IgD-negative memory B cell (primary cell): ENCODE results near the gene MEIS1. TPM values are rescaled to one million over a fixed set of nuclear protein-coding genes. Genes with fewer than 3 reads are reported as not detected.
A peak's percentile ranks its signal among the peaks of the same experiment; 100 is the strongest.

Experiments used
- H3K27ac Mint-ChIP-seq, 3 donors: one replicate each; pipeline ENCODE4 v1.8.0; 2020 to 2022; ENCODE audit warnings: mild to moderate bottlenecking in 3 of 3, mixed read lengths in 3 of 3, moderate library complexity in 1 of 3
- H3K27me3 Mint-ChIP-seq: one replicate; pipeline ENCODE4 v1.8.0; 2021; ENCODE audit warnings: mixed read lengths
- H3K36me3 Mint-ChIP-seq: one replicate; pipeline ENCODE4 v1.8.0; 2020; ENCODE audit warnings: mild to moderate bottlenecking, mixed read lengths
- H3K4me1 Mint-ChIP-seq, 3 donors: one replicate each; pipeline ENCODE4 v1.8.0; 2020 to 2022; ENCODE audit warnings: mixed read lengths in 3 of 3, mild to moderate bottlenecking in 1 of 3
- H3K4me3 Mint-ChIP-seq, 4 donors: one replicate each; pipeline ENCODE4 v1.8.0; 2020 to 2022; ENCODE audit warnings: mild to moderate bottlenecking in 4 of 4, mixed read lengths in 4 of 4, moderate library complexity in 3 of 4
- H3K9me3 Mint-ChIP-seq, 3 donors: one replicate each; pipeline ENCODE4 v1.8.0; 2020 to 2021; ENCODE audit warnings: mixed read lengths in 3 of 3, mild to moderate bottlenecking in 1 of 3
- polyA plus RNA-seq: library from polyadenylated mRNA; unstranded; fragments of 300-500 nt; fragmentation: Illumina TruSeq; gene quantifications from one replicate; pipeline ENCODE4 v1.2.3, GENCODE V29; 2021

Gene MEIS1
- polyA plus RNA-seq, 1 donor from 2014 or later = 0.33 TPM

DNA sequence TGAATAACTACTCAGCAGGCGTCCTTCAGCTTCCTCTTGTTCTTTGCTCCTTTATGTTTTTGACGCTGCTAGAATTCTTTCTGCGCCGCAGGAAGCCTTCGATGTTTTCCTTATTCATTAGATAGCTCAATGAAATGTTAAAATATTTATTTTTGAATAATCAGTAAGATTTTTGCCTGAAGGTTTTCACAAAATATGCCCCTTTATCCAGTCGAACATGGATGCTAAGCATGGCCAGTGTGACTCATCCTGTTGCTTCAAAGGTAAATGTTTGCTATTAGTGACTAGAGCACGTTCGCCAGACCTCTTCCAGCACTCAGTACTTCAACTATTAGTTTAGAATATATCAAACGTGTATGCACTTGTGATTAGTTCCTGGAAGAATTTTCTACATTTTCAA is 7.6 kb upstream of the MEIS1 start:
- no peak overlapping the region for H3K27ac Mint-ChIP-seq
- H3K4me3 Mint-ChIP-seq = no peak overlapping the region
- peaks cover 41% of the 10 kb centered on the region for H3K27me3 Mint-ChIP-seq
- H3K36me3 Mint-ChIP-seq = peaks cover 3% of the 10 kb centered on the region
- no peaks in the 10 kb centered on the region for H3K9me3 Mint-ChIP-seq
- peaks cover 0 to 5% (median 4%) of the 10 kb centered on the region in 3 donors for H3K4me1 Mint-ChIP-seq

DNA sequence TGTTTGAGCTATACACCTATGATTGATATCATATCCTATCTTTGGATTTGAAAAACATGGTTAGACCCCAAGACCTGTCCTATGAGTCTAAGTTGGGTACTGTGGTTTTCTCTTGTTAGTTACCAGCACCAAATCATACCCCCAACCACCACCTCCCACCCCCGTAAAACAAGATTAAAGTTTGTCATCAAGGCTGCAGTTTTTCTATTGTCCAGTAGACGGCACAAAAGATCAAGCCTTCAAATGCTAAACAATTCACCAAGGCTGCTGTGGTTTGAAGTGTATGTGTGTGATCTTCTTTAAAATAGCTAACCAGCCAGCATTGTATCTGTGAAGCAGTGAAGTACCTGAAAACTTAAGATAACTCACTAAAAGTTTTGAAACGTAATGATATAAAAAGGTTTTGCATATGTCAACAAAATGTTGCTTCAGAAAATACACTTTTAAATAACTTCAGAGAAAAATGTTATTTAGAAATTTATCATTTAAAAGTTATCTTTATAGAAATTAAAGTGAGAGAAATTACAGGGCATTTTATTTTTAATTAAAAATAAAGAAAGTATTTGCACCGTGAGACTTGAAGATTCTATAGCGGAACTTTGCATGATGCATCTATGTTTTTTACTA is 5.8 kb upstream of the MEIS1 start:
- H3K9me3 Mint-ChIP-seq = no peaks in the 10 kb centered on the region
- H3K27me3 Mint-ChIP-seq = peaks cover 55% of the 10 kb centered on the region
- no peak overlapping the region for H3K27ac Mint-ChIP-seq
- no peak overlapping the region for H3K4me3 Mint-ChIP-seq
- H3K36me3 Mint-ChIP-seq = peaks cover 3% of the 10 kb centered on the region
- peaks cover 0 to 8% (median 6%) of the 10 kb centered on the region in 3 donors for H3K4me1 Mint-ChIP-seq

DNA sequence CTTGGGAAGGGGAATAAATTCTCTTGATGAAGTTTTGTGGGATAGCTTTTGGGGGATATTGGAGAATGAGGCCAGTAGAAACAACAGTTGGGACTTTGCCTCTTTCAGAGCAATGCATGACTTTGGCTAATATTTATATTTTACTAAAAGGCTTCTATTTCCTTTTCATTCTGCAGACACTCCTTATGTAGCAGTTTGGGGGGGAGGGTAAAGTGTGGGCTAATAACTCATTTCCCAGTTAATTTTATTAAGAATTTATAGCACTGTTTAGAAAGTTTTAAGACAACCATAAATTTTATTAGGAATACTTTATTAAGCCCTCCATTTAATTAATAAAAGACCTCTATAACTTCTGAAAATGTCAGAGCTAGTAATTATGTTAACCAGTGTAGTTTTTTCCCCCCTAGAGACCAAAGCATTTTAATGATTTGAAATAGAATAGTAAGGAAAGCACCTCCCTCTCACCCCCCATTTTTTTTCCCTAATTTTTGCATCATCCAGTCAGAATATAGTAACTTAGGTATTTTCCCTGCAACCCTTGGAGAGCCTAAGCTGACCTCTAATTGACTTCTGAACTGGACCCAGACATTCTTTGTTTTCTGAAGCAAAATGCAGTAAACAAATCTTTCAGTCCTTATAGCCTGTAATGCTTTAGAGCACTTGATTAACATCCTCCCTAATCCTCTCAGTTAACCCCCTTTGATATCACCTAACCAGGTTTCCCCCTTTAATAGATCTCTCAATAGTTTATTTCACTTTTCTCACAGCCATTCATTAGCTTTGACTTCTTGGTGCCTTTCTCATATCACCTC is 5.0 kb upstream of the MEIS1 start:
- Mint-ChIP-seq H3K4me1 (peaks cover 7 to 14% (median 11%) of the 10 kb centered on the region in 3 donors), H3K4me3 (no peak overlapping the region), H3K9me3 (no peaks in the 10 kb centered on the region), H3K27me3 (peaks cover 60% of the 10 kb centered on the region), H3K36me3 (peaks cover 3% of the 10 kb centered on the region), H3K27ac (no peak overlapping the region)

DNA sequence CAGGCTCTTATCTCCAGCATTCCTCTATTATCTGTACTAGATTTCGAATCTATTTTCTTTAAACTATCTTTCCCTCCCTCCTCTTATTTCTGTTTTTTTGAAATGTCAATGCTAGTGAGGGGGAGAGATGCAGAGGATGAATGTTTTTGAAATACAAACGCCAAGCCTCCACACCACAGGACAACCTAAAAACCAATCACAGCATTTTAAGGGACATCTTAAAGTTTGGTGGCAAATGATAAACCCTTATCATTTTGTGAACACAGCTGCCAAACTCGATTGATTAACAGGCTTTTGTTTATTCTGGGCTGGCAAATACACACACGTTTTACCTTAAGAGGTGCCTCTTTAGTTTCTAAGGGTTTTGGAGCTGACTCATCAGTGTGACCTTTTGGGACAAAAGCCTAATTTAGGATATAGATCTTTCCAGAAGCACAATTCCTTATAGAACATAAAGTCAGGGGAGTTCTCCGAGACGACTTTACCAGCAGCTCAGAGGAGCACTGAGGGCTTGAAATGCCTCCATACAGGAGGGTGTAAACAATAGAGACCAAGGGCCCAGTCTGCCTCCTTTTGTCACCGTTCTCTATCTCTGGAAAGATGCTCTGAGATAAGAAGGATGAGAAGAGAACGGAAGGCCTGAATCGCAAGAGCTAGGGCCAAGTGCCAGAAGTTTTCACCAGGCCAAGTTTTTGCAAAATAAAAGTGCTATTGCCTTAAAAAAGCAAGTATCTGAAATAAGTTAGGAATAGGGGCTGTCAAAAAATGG is 4.2 kb upstream of the MEIS1 start:
- Mint-ChIP-seq H3K9me3 (no peaks in the 10 kb centered on the region), H3K4me3 (no peak overlapping the region), H3K27ac (no peak overlapping the region), H3K36me3 (peaks cover 1% of the 10 kb centered on the region), H3K4me1 (peaks cover 14 to 18% (median 16%) of the 10 kb centered on the region in 3 donors), H3K27me3 (peaks cover 60% of the 10 kb centered on the region)

DNA sequence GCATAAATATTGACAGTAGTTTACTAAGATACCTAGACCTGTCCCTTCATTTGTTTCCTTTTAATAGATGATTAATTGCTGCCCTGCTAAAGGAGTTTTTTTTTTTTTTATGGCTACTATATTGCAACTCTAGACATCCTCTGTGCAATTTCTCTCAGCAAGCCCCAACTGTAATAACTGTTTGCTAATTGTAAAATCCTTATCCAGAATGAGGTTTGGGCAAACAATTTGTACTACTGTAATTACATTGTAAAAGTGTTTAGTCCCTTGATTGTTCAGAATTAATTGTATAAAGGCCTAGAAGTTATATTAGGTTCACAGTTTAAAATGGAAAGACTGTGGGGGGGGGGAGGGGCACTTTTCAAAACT is 3.7 kb upstream of the MEIS1 start:
- Mint-ChIP-seq H3K4me3 (no peak overlapping the region), H3K27ac (no peak overlapping the region), H3K4me1 (peaks cover 16 to 20% (median 16%) of the 10 kb centered on the region in 3 donors), H3K36me3 (peaks cover 1% of the 10 kb centered on the region), H3K9me3 (no peaks in the 10 kb centered on the region), H3K27me3 (peaks cover 57% of the 10 kb centered on the region)

DNA sequence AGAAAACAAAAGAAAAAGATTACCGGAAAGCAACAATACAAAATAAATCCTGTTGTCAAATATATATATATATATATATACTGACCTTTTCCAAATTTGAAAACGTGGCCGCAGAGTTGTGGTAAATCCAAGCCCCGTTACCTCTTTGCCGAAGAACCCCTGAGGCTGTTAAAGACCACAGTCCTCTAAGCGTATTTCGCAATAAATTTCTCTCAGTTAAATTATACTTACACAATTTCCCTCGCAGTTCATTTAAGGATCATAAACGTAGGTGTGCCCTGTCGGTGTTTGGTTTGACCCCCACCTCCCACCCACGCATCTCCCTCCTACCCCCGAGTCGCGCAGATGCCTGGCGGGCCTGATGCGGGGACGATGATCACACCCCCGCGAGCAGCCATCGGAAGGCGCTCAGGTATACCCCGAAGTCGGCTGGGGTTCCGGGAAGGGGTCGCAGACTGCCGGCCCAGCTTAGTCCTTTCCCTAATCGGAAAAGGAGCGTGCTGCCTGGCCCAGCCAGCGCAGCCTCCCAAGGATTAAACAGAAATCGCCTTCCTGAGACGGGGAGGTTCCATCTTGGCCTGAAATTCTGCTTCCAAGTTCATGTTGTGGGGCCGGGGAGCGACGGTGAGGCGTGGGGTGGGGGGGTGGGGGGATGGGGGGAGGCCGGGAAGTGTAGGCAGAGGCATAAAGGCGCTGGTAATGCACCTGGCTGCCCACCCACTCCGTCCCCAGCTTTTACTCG is 2.9 kb upstream of the MEIS1 start:
- Mint-ChIP-seq H3K36me3 (peaks cover 1% of the 10 kb centered on the region), H3K27me3 (peaks cover 61% of the 10 kb centered on the region), H3K4me3 (peak overlapping the region in 1 of 4 donors; percentile 74), H3K4me1 (peaks cover 16 to 20% (median 16%) of the 10 kb centered on the region in 3 donors), H3K27ac (no peak overlapping the region), H3K9me3 (no peaks in the 10 kb centered on the region)

DNA sequence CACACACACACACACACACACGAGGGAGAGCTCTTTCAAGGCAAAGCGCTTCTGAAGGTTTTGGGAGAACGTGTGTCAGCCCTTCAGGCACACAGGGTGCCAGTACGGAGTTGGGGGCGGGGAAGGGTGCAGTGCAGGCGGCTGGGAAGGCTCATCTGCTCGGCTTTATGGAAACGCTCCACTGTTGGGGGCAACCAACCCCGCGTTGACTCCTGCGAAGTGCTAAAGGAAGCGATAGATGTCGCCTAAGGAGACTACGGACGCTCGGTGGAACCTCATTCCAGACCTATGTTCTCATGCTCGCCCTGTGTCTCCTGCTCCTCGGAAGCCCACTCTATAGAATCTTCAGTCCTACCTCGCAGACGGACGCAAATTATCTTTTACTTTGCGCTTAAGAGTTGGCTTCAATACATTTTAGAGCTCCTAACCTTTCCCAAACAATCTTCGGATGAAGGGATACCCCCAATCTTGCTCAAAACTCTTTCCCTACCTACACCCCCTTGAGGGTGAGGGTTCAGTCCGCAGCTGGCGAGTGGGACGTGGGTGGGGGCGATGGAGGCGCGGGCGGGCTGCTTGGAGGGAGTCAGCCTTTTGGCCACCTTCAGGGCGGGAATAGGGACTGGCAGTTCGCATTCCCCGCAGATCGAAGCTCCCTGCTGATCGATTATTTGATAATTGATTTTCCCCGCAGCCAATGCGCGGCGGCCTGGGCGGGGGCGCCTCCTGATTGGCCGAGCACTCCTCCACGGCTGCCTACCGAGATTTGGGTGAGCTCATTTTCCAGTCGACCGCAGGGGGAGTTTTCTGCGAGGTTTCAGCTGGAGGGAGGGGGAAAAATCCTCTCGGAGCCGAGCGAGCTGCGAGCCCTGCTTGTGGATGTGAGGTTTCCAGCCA is 1.9 kb upstream of the MEIS1 start:
- H3K9me3 Mint-ChIP-seq = no peaks in the 10 kb centered on the region
- peaks cover 1% of the 10 kb centered on the region for H3K36me3 Mint-ChIP-seq
- H3K4me3 Mint-ChIP-seq = peak overlapping the region; percentile 74 to 92 (median 82)
- H3K4me1 Mint-ChIP-seq = peaks cover 16 to 20% (median 19%) of the 10 kb centered on the region in 3 donors
- peak overlapping the region in 2 of 3 donors; percentile 48 to 67 for H3K27ac Mint-ChIP-seq
- peaks cover 61% of the 10 kb centered on the region for H3K27me3 Mint-ChIP-seq

DNA sequence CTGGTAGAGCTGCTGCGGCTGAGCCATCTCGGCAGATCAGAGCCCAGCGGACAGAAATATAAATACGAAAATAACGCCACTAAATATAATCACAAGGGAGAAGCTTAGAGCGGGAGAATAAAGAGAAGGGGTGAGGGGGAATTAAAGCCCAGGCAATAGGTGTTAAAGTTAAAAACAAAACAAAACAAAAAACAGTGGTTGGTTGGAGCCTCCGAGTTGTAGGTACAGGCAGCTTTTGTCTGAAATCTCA is 1.3 kb upstream of the MEIS1 start:
- peaks cover 65% of the 10 kb centered on the region for H3K27me3 Mint-ChIP-seq
- H3K27ac Mint-ChIP-seq = peak overlapping the region in 1 of 3 donors; percentile 48
- H3K4me3 Mint-ChIP-seq = peak overlapping the region; percentile 74 to 92 (median 82)

DNA sequence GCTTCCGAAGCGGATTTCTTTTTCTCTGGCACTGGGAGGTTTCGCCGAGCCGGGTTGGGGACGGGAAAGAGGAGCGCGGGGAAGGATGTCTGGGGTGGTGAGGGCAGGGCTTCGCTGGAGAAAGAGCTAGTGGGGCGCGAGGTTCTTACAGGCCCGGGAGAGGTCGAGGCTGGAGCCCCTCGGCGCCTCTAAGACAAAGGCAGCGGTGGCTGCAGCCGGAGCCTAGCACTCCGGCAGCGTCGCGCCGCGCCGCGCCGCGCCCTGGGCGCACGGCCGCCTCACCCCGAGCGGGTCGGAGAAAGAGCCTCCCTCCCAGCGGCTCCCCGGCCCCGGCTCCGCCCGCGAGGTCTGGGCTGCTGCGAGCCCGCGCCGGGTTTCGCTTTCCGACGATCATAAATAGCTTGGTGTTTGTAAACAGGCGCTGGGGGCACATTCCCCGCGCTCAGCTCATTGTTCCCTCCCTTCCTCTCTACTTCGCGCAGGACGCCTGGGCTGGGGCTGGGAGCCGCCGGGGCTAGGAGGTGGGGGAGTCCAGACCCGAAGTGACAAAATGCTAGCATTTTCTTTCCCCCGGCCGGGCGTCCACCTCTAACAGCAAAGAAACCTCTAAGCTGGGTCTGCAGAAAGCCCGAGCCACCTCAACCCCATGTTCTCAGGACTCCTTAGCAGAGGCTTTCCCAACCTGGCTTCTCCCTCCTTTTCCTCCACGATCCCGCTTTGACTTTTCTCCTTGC is 813 bp upstream of the MEIS1 start:
- peak overlapping the region in 1 of 3 donors; percentile 13 for H3K27ac Mint-ChIP-seq

More for the DNA sequence above, 1.3 kb upstream of the MEIS1 start:
- Mint-ChIP-seq H3K9me3 (no peaks in the 10 kb centered on the region), H3K36me3 (peaks cover 1% of the 10 kb centered on the region), H3K4me1 (peaks cover 16 to 20% (median 19%) of the 10 kb centered on the region in 3 donors)

DNA sequence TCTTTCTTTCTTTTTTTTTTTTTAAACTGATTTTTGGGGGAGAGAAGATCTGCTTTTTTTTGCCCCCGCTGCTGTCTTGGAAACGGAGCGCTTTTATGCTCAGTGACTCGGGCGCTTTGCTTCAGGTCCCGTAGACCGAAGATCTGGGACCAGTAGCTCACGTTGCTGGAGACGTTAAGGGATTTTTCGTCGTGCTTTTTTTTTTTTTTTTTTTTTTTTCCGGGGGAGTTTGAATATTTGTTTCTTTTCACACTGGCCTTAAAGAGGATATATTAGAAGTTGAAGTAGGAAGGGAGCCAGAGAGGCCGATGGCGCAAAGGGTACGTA is 587 bp downstream of the MEIS1 start:
- Mint-ChIP-seq H3K4me1 (peaks cover 16 to 24% (median 22%) of the 10 kb centered on the region in 3 donors), H3K9me3 (peaks cover 0 to 2% (median 0%) of the 10 kb centered on the region in 3 donors), H3K27ac (no peak overlapping the region), H3K36me3 (peaks cover 1% of the 10 kb centered on the region), H3K27me3 (peaks cover 63% of the 10 kb centered on the region), H3K4me3 (peak overlapping the region in 3 of 4 donors; percentile 85 to 94 (median 87))

More for the DNA sequence above, 813 bp upstream of the MEIS1 start:
- Mint-ChIP-seq H3K9me3 (no peaks in the 10 kb centered on the region), H3K36me3 (peaks cover 1% of the 10 kb centered on the region), H3K4me1 (peaks cover 16 to 20% (median 19%) of the 10 kb centered on the region in 3 donors), H3K27me3 (peaks cover 62% of the 10 kb centered on the region), H3K4me3 (peak overlapping the region; percentile 85 to 94 (median 88))

DNA sequence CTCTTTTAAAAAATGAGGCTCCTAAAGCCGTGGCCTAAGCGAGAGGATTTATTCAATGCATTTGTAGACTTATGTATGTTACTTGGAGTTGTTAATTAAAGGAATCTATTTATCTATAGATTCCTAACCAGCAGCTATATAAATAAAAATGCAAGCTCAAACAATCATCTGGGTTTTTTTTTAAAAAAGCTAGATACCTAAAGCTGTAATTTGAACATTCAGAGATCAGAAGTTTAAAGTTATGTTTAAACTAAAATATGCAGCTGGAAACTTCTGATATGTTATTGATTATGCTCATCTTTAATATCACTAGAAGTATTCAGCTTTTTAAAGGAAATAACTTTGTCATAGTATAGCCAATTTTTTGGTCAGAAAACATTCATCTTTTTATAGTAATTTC is 1.0 kb downstream of the MEIS1 start:
- Mint-ChIP-seq H3K4me3 (peak overlapping the region in 1 of 4 donors; percentile 87), H3K27me3 (peaks cover 63% of the 10 kb centered on the region), H3K9me3 (peaks cover 0 to 2% (median 0%) of the 10 kb centered on the region in 3 donors), H3K36me3 (peaks cover 1% of the 10 kb centered on the region), H3K27ac (no peak overlapping the region), H3K4me1 (peaks cover 16 to 24% (median 22%) of the 10 kb centered on the region in 3 donors)

DNA sequence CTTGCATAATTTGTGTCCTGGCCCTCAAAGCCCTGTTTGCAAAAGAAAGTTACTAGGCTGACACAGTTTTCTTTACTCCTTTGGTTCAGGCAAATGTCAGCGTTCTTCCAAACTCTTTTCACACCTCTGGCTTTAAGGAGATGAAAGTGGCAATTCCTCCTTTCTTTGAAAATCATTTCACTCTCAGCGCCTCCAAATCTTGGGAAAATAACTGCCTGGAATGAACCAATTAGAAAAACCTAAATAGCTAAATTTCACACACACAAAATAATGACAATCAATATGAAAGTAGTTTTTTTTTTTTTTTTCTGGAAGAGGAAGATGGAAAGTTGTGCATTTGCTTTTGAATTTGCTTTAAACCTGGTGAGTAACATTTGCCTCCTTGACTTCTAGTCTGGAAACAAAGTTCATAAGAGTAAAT is 1.7 kb downstream of the MEIS1 start:
- H3K4me3 Mint-ChIP-seq = peak overlapping the region in 1 of 4 donors; percentile 39
- H3K36me3 Mint-ChIP-seq = peaks cover 1% of the 10 kb centered on the region
- H3K27me3 Mint-ChIP-seq = peaks cover 69% of the 10 kb centered on the region
- peaks cover 16 to 24% (median 19%) of the 10 kb centered on the region in 3 donors for H3K4me1 Mint-ChIP-seq
- peaks cover 0 to 5% (median 0%) of the 10 kb centered on the region in 3 donors for H3K9me3 Mint-ChIP-seq
- H3K27ac Mint-ChIP-seq = no peak overlapping the region

DNA sequence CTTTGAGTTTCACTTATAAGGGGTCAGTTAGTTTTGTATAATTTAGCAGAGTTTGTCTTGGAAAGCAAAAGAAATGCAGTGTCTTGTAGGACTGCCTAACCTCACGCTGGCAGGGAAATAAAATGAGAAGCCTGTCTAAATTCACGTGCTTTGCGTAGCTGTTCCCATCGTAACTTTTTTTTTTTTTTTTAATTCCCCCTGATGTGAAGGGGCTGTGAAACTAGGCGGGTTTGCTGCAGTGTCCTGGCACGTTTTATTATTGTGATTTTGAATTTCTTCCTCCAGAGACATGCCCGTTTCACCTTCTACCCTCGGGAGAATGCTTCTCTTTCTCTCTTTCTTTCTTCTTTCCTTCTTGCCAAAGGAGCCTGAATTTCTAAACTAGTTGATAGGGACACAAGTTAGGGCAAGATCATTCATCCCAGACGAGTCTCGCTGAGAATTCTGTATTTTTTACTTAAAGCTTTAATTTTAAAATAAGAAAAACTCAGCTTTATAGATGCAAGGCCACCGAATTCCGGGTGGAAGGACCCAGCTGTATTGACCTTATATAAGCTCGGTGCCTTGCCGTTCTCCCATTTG is 2.3 kb downstream of the MEIS1 start:
- Mint-ChIP-seq H3K4me3 (peak overlapping the region in 1 of 4 donors; percentile 2), H3K4me1 (peaks cover 16 to 24% (median 19%) of the 10 kb centered on the region in 3 donors), H3K27me3 (peaks cover 66% of the 10 kb centered on the region), H3K27ac (no peak overlapping the region), H3K9me3 (peaks cover 0 to 5% (median 0%) of the 10 kb centered on the region in 3 donors), H3K36me3 (peaks cover 1% of the 10 kb centered on the region)
